KMS-11 (cell line): ENCODE measurements around the gene PRLR.

ENCODE experiments used
- H2AFZ ChIP-seq: fragments of 200-600 bp; sonication (generic); 2 replicates; pipeline ENCODE4 v1.6.1; 2016; ENCODE audit warnings: antibody characterized with exemption, mixed run types, low read depth
- H3K27ac ChIP-seq: fragments of 200-600 bp; sonication (generic); 2 replicates; pipeline ENCODE4 v1.6.1; 2016; ENCODE audit warnings: mild to moderate bottlenecking, mixed run types
- H3K27me3 ChIP-seq: fragments of 200-600 bp; sonication (generic); 2 replicates; pipeline ENCODE4 v1.6.1; 2017; ENCODE audit warnings: mild to moderate bottlenecking, low read depth, mixed run types, moderate library complexity; ENCODE audit not compliant: insufficient read depth
- H3K36me3 ChIP-seq: fragments of 200-600 bp; sonication (generic); 2 replicates; pipeline ENCODE4 v1.6.1; 2017; ENCODE audit warnings: mild to moderate bottlenecking, mixed run types; ENCODE audit not compliant: insufficient read depth
- H3K4me1 ChIP-seq: fragments of 200-600 bp; sonication (generic); 2 replicates; pipeline ENCODE4 v1.6.1; 2016; ENCODE audit warnings: mild to moderate bottlenecking, low read depth, mixed run types; ENCODE audit not compliant: poor library complexity, severe bottlenecking
- H3K4me2 ChIP-seq: fragments of 200-600 bp; sonication (generic); 2 replicates; pipeline ENCODE4 v1.7.0; 2016; ENCODE audit warnings: mild to moderate bottlenecking, mixed run types
- H3K4me3 ChIP-seq: fragments of 200-600 bp; sonication (generic); IDR thresholded peaks from 2 replicates; pipeline ENCODE4 v1.6.1; 2017; ENCODE audit warnings: low read depth, low read length, mixed read lengths; ENCODE audit not compliant: insufficient read depth
- H3K79me2 ChIP-seq: fragments of 200-600 bp; sonication (generic); 2 replicates; pipeline ENCODE4 v1.6.1; 2016; ENCODE audit warnings: low read depth, mixed run types; ENCODE audit not compliant: insufficient read depth
- H3K9ac ChIP-seq: fragments of 200-600 bp; sonication (generic); 2 replicates; pipeline ENCODE4 v1.6.1; 2016; ENCODE audit warnings: mild to moderate bottlenecking, mixed run types
- H4K20me1 ChIP-seq: fragments of 200-600 bp; sonication (generic); 2 replicates; pipeline ENCODE4 v1.6.1; 2016; ENCODE audit warnings: mild to moderate bottlenecking, mixed run types; ENCODE audit not compliant: insufficient read depth
- TF ChIP-seq, protein P1 (sequence below): fragments of 200-600 bp; sonication (generic); conservative IDR thresholded peaks from 2 replicates; pipeline ENCODE4 v1.6.1; 2017; ENCODE audit warnings: low read depth, mild to moderate bottlenecking, antibody characterized with exemption, low read length, moderate library complexity, mixed read lengths

Gene PRLR

DNA sequence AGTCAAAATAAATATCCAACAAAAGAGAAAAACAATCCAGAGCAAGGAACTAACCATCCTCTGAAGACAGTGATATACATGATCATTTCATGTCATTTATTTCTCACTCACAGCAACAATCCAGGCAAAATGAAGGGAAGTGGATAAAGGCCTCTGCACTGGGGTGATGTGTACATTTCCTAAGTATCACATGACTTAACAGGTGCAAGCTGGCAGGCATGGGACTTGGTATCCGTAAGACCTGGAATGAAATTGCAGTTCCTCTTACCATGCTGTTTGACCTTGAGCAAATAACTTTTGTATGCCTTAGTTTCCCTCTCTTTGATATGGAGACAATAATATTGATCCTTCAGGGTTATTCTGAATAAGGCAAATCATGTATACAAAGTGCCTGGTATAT is 77.6 kb downstream of the PRLR start:
- no peaks in the 10 kb centered on the region for H3K36me3 ChIP-seq
- peaks cover 10% of the 10 kb centered on the region for H3K4me1 ChIP-seq
- H2AFZ ChIP-seq = no peak overlapping the region
- H3K4me3 ChIP-seq = no peak overlapping the region
- H3K79me2 ChIP-seq = no peaks in the 10 kb centered on the region
- no peak overlapping the region for H3K27ac ChIP-seq
- H3K27me3 ChIP-seq = no peaks in the 10 kb centered on the region
- no peak overlapping the region for H3K4me2 ChIP-seq
- H3K9ac ChIP-seq = no peak overlapping the region
- no peaks in the 10 kb centered on the region for H4K20me1 ChIP-seq
- TF ChIP-seq, protein P1, sequence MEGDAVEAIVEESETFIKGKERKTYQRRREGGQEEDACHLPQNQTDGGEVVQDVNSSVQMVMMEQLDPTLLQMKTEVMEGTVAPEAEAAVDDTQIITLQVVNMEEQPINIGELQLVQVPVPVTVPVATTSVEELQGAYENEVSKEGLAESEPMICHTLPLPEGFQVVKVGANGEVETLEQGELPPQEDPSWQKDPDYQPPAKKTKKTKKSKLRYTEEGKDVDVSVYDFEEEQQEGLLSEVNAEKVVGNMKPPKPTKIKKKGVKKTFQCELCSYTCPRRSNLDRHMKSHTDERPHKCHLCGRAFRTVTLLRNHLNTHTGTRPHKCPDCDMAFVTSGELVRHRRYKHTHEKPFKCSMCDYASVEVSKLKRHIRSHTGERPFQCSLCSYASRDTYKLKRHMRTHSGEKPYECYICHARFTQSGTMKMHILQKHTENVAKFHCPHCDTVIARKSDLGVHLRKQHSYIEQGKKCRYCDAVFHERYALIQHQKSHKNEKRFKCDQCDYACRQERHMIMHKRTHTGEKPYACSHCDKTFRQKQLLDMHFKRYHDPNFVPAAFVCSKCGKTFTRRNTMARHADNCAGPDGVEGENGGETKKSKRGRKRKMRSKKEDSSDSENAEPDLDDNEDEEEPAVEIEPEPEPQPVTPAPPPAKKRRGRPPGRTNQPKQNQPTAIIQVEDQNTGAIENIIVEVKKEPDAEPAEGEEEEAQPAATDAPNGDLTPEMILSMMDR = no peak

DNA sequence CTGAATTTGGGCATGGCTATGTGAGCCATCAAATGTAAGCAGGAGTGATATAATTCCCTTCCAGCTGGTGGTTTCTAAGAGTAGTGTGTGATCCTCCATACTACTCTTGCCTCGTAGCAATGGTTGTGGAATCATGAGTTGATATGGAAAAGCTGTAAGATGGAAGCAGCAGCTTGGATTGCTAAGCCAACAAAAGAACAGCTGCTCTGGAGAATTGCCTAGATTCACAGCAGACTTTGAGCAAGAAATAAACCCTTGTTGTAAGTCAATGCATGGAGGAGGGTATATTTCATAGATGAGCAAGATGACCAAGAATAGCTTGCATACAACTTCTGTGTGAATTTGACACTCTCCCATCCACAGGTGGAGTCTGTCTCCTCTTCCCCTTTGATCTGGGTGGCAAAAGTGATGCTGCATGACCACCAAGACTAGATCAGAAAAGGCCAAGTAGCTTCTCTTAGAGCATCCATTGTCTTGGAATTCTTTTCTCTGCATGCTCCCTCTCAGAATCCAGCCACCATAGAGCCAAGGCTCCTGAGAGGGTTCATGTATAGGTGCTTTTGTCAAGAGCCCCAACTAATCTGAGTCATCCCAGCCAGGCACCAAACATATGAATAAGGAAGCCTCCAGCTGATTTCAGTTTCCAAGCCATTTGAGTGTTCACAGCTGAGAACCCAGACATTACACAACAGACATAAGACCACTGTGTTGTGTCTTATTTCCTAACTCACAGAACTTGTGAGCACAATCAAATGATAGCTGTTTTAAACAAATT is 79.0 kb downstream of the PRLR start:
- TF ChIP-seq, protein P1 = no peak
- no peaks in the 10 kb centered on the region for H3K27me3 ChIP-seq
- no peak overlapping the region for H3K4me3 ChIP-seq
- H3K36me3 ChIP-seq = no peaks in the 10 kb centered on the region
- H3K9ac ChIP-seq = no peak overlapping the region
- peaks cover 10% of the 10 kb centered on the region for H3K4me1 ChIP-seq
- no peak overlapping the region for H3K4me2 ChIP-seq
- no peaks in the 10 kb centered on the region for H3K79me2 ChIP-seq
- H4K20me1 ChIP-seq = no peaks in the 10 kb centered on the region
- H2AFZ ChIP-seq = no peak overlapping the region
- H3K27ac ChIP-seq = no peak overlapping the region

DNA sequence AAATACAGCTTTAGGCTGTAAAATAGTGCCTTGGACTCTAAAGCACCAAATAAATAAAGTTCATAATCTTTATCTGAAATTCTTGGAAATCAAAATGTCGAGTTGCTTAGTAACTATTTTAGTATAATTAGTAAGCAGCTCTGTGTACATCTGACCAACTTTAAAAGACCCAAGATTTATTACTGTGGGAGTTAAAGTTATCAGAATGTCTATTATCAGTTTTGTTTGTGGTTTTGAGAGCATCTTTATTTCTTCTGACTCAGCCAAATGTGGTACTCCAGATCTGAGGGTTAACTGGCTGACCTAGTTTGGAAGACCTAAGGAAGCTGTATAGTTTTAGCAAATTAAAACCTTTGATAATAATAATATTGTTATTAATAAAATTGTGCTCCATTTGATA is 81.2 kb downstream of the PRLR start:
- Histone ChIP-seq H3K79me2 (no peaks in the 10 kb centered on the region), H4K20me1 (no peaks in the 10 kb centered on the region), H3K4me3 (no peak overlapping the region), H3K4me1 (peaks cover 10% of the 10 kb centered on the region), H3K27me3 (no peaks in the 10 kb centered on the region), H3K27ac (no peak overlapping the region), H3K4me2 (no peak overlapping the region), H3K36me3 (no peaks in the 10 kb centered on the region), H3K9ac (no peak overlapping the region), H2AFZ (no peak overlapping the region)
- TF ChIP-seq, protein P1 = no peak

DNA sequence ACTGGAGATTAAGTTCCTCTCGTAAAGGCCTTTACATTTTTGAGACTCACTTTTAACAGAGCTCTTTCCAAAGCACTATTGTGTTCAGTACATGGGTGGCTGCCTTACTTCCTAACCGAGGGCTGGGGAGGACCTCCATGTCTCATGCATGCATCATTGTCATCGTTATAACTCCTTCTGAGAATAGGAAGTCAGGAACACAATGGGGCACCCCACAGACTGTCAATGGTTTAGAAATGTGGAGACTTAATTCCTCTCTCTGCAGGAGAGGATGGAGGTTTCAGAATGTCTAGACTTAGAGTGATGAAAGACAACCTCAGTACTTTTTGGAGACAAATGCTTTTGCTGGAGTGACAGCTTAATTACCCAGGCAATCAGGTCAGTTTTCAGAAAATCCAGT is 83.9 kb downstream of the PRLR start:
- Histone ChIP-seq H3K4me2 (no peak overlapping the region), H3K4me3 (no peak overlapping the region), H4K20me1 (no peaks in the 10 kb centered on the region), H3K79me2 (no peaks in the 10 kb centered on the region), H3K9ac (no peak overlapping the region), H3K27ac (no peak overlapping the region), H3K27me3 (no peaks in the 10 kb centered on the region), H3K36me3 (no peaks in the 10 kb centered on the region), H3K4me1 (peaks cover 10% of the 10 kb centered on the region), H2AFZ (no peak overlapping the region)
- TF ChIP-seq, protein P1 = no peak
